ENCODE measurements around the gene GLP2R.

DNA sequence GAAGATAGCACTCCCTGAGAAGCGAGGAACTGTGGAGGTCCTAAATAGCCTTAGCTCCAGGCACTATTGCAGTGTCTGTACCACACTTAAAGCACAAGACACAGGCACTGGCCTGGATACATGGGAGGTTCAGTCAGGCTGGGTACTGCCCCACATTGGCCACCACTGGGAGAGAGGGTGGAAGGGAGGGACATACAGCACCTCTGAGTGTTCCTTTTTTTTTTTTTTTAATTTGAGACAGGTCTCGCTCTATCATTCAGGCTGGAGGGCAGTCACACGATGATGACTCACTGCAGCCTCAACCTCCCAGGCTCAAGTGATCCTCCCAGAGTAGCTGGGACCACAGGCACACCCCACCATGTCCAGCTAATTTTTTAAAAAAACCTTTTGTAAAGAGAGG lies 5.3 kb upstream of the GLP2R start:
- TF ChIP-seq, protein P1, sequence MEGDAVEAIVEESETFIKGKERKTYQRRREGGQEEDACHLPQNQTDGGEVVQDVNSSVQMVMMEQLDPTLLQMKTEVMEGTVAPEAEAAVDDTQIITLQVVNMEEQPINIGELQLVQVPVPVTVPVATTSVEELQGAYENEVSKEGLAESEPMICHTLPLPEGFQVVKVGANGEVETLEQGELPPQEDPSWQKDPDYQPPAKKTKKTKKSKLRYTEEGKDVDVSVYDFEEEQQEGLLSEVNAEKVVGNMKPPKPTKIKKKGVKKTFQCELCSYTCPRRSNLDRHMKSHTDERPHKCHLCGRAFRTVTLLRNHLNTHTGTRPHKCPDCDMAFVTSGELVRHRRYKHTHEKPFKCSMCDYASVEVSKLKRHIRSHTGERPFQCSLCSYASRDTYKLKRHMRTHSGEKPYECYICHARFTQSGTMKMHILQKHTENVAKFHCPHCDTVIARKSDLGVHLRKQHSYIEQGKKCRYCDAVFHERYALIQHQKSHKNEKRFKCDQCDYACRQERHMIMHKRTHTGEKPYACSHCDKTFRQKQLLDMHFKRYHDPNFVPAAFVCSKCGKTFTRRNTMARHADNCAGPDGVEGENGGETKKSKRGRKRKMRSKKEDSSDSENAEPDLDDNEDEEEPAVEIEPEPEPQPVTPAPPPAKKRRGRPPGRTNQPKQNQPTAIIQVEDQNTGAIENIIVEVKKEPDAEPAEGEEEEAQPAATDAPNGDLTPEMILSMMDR (IDR thresholded peaks at IDR 0.05), result no peak
- TF ChIP-seq POLR2A (IDR thresholded peaks at IDR 0.05), result no peak
